Measurements from ENCODE around the gene NUP210. TPM values are rescaled to one million over a fixed set of nuclear protein-coding genes. Genes with fewer than 3 reads are reported as not detected.

NUP210 gene
- total and polyA plus RNA-seq, 7 donors: under 0.01 to 26.4 (median 2.1) TPM

GRCh38 chr3:13332740-13333139 is 87.4 kb downstream of the NUP210 start:
- DNase-seq: no peak

GRCh38 chr3:13332158-13332557 is 88.0 kb downstream of the NUP210 start:
- intact Hi-C loops (cut with DNase I): no loop called here
- Histone ChIP-seq H3K4me3 (no peak overlapping the region), H3K9me3 (no peaks in the 10 kb centered on the region), H3K36me3 (peaks cover 0 to 18% (median 0%) of the 10 kb centered on the region in 4 donors), H3K4me1 (no peaks in the 10 kb centered on the region), H3K27me3 (no peaks in the 10 kb centered on the region), H3K27ac (no peak overlapping the region)
- TF ChIP-seq POLR2A (IDR thresholded peaks at IDR 0.05) (no peak), CTCF (IDR thresholded peaks at IDR 0.05) (no peak), EP300 (IDR thresholded peaks at IDR 0.05) (no peak), POLR2AphosphoS5 (IDR thresholded peaks at IDR 0.05) (no peak)
- 55 to 79% methylated on average over 8 of the region's 8 CpGs for WGBS, 2 donors
- no peak for DNase-seq

More at GRCh38 chr3:13332740-13333139, 87.4 kb downstream of the NUP210 start:
- Histone ChIP-seq H3K4me3 (no peak overlapping the region), H3K36me3 (peaks cover 0 to 13% (median 0%) of the 10 kb centered on the region in 4 donors), H3K27me3 (no peaks in the 10 kb centered on the region), H3K27ac (no peak overlapping the region), H3K9me3 (no peaks in the 10 kb centered on the region), H3K4me1 (no peaks in the 10 kb centered on the region)
- TF ChIP-seq EP300 (IDR thresholded peaks at IDR 0.05): no peak
- TF ChIP-seq POLR2AphosphoS5 (IDR thresholded peaks at IDR 0.05): no peak
- TF ChIP-seq POLR2A (IDR thresholded peaks at IDR 0.05): no peak
- TF ChIP-seq CTCF (IDR thresholded peaks at IDR 0.05): no peak
- WGBS, 2 donors: 91% methylated on average over 6 of the region's 6 CpGs
- intact Hi-C loops (cut with DNase I): no loop called here

GRCh38 chr3:13329746-13330145 is 90.4 kb downstream of the NUP210 start:
- TF ChIP-seq CTCF (IDR thresholded peaks at IDR 0.05): no peak
- no peak for TF ChIP-seq POLR2AphosphoS5 (IDR thresholded peaks at IDR 0.05)
- TF ChIP-seq EP300 (IDR thresholded peaks at IDR 0.05): no peak
- TF ChIP-seq POLR2A (IDR thresholded peaks at IDR 0.05): no peak
- no peak for DNase-seq
- Histone ChIP-seq H3K4me1 (no peaks in the 10 kb centered on the region), H3K27me3 (no peaks in the 10 kb centered on the region), H3K27ac (no peak overlapping the region), H3K36me3 (peaks cover 0 to 28% (median 0%) of the 10 kb centered on the region in 4 donors), H3K4me3 (no peak overlapping the region), H3K9me3 (no peaks in the 10 kb centered on the region)
- intact Hi-C loops (cut with DNase I): no loop called here
- WGBS, 2 donors: 95% methylated on average over 5 of the region's 5 CpGs

- H3K9me3 ChIP-seq: no peaks in the 10 kb centered on the region
- H3K27ac ChIP-seq: no peak overlapping the region
- TF ChIP-seq POLR2AphosphoS5 (IDR thresholded peaks at IDR 0.05) (no peak), EP300 (IDR thresholded peaks at IDR 0.05) (no peak), CTCF (IDR thresholded peaks at IDR 0.05) (no peak), POLR2A (IDR thresholded peaks at IDR 0.05) (no peak)
- no peaks in the 10 kb centered on the region for H3K4me1 ChIP-seq
- intact Hi-C loops (cut with DNase I): no loop called here
- H3K27me3 ChIP-seq: no peaks in the 10 kb centered on the region
- no peak overlapping the region for H3K4me3 ChIP-seq
- no peak for DNase-seq
- peaks cover 0 to 41% (median 0%) of the 10 kb centered on the region in 4 donors for H3K36me3 ChIP-seq
- WGBS, 2 donors: 53 to 86% methylated on average over 7 of the region's 7 CpGs
Measured at GRCh38 chr3:13325892-13326443, 94.2 kb downstream of the NUP210 start.
